Measurements from ENCODE around the gene ZPLD1. TPM values are rescaled to one million over a fixed set of nuclear protein-coding genes. Genes with fewer than 3 reads are reported as not detected.

ZPLD1 gene
- total RNA-seq, 2 donors from 2014 or later = not detected

DNA sequence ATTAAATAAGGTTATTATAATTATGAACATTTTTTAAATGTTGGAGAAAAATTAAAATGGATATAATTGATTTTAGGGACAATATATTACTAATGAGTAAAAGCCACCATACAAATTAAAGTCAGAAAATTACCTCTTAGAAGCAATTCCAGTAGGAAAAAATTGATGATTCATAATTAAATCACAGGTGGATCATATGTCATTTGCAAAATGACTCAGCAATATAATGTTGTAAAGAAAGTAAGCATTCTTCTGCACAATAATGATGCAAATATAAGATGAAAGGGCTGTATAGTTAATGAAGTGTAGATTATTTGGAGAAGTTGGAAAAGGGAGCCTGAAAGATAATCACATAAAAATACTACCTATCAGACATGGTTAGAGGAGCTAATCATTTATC is 25.8 kb downstream of the ZPLD1 start:
- no peak for ATAC-seq
- DNase-seq = no peak
- intact Hi-C loops (cut with DNase I, micrococcal nuclease) = no loop called here

DNA sequence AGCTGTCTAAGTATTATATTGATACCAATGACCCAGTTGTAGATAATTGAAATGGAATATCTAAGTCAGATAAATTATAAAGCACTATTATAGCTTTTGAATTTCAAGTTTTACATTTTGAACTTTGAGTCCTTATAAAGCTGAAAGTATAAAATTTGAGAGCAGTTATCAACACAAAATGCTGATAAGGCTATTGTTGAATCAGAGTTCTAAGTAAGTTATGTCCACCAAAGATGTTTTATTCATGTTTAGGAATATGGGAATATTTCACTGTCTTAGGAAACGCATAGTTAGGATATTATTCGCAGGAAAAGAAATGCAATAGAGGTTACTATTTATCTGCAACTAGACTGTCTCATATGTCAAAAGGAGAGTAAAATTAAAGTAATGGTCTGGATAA is 29.4 kb downstream of the ZPLD1 start:
- intact Hi-C loops (cut with DNase I, micrococcal nuclease) = no loop called here
- DNase-seq (no peak), ATAC-seq (no peak)

GRCh38 chr3:102466001-102466400 is 31.2 kb downstream of the ZPLD1 start:
- no peak for DNase-seq
- intact Hi-C loops (cut with DNase I, micrococcal nuclease) = no loop called here

GRCh38 chr3:102470066-102470465 is 35.3 kb downstream of the ZPLD1 start:
- intact Hi-C loops (cut with DNase I, micrococcal nuclease) = no loop called here
- DNase-seq (no peak), ATAC-seq (no peak)

More at GRCh38 chr3:102466001-102466400, 31.2 kb downstream of the ZPLD1 start:
- ATAC-seq = no peak

DNA sequence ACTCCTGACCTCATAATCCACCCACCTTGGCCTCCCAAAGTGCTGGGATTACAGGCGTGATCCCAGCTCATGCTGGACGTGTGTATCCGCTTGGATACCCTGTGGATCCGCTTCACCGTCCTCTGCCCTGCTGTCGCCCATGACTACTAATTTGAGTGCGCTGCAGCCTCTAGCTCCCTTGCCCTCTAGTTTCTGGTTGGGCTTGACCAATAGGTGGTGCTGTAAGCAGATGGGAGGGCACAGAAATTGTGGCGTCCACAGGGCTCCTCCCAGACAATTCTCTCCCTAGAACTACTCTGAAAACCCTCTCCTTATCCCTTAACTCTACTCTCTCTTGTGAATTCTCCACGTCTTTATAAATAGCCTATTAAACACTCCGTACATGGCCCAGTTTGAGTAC is 36.2 kb downstream of the ZPLD1 start:
- intact Hi-C loops (cut with DNase I, micrococcal nuclease) = no loop called here
- no peak for DNase-seq
- ATAC-seq = no peak

DNA sequence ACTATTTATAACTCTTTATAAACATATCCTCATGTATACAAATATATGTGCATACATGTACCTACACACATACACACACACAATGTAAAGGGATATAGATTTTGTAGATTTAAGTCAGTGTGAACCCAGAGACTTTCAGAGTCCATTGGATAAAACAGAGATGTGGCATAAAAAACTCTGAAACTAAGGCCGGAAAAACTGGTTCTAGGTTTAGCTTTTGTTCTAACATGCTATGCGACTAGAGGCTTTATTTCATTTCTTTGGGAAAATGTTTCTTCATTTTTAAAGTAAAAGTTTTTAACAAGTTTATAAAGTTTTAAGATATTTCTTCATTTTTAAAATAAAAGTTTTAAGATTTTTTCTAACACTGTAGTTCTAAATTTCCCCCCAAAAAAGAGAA is 36.7 kb downstream of the ZPLD1 start:
- no peak for ATAC-seq

GRCh38 chr3:102473648-102474047 is 38.8 kb downstream of the ZPLD1 start:
- ATAC-seq = no peak
- intact Hi-C loops (cut with DNase I, micrococcal nuclease) = no loop called here
- no peak for DNase-seq

More for the DNA sequence above, 36.7 kb downstream of the ZPLD1 start:
- intact Hi-C loops (cut with DNase I, micrococcal nuclease) = no loop called here
- DNase-seq = no peak

DNA sequence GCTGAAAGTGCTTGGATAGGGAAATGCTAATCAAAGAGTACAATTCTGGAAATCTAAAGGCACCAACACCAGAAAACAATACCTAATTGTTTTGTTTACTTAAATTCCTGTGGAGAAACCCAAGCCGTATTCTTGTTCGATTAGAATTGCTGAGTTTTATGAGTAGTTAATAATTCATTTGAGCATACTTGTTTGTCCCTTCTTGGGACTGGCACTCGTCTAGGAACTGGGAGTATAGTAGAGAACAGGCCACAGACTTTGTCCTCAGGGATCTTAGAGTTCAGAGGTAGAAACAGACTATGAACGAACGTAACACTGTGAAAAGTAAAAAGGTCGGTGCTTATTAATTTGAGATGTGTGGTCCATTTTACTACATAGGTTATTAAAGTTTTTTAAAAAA is 39.4 kb downstream of the ZPLD1 start:
- intact Hi-C loops (cut with DNase I, micrococcal nuclease) = no loop called here

DNA sequence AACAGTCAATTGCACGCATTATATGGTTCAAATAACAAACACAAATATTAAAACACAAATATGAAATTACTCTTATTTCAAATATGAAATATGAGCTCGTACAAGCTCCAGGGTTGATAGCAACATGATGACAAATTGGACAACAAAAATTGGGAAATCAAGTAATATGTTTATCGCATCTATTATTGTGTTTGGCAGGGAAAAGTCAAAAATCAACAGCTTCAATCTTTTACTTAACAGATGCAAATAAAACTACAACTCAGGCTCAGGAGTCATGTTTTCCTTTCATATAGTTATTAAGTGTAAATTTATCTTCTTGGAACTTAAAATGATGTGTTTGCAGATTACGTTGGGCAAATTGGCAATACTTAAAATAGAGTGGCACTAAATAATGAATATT is 41.4 kb downstream of the ZPLD1 start:
- no peak for ATAC-seq

More for the DNA sequence above, 39.4 kb downstream of the ZPLD1 start:
- no peak for ATAC-seq
- no peak for DNase-seq

DNA sequence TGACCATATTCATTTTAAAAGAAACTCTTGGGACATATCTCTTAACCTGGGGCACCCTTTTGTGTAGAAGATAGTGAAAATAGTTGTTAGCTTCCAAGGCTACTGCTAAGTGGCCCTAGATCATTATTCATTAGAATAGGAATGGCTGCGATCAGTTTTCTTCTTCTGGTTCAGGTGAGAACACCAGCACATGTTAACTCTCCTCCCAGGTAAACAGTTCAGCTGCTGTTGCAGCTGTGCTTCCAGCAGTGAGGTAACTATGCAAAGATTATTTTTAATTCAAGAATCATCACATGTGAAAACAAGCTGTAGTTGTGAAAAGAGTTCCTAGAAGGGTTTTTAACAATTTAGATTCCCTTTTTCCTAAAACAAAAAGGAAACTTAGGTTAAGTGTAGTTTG is 43.3 kb downstream of the ZPLD1 start:
- ATAC-seq (no peak), DNase-seq (no peak)
- intact Hi-C loops (cut with DNase I, micrococcal nuclease) = no loop called here

More for the DNA sequence above, 41.4 kb downstream of the ZPLD1 start:
- DNase-seq = no peak
- intact Hi-C loops (cut with DNase I, micrococcal nuclease) = no loop called here

DNA sequence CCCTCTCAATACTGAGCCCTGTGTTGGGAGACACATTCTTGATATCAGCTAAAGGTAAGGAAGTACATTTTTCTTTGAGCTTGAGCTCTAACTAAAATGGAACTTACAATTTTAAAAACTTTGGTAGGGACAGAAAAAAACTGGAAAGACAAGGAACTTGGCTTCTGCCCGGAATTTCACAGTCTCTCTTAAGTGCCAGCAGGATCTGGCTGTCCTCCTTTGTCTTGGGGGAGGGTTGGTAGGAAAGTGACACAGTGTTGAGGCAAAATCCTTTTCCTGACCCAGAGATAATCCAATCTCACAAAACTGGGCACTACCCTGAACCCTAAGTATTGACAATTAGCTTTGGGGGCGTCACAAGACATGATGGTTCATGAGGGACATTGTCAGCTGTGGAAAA is 45.3 kb downstream of the ZPLD1 start:
- DNase-seq = no peak
- intact Hi-C loops (cut with DNase I, micrococcal nuclease) = no loop called here
- ATAC-seq = no peak

GRCh38 chr3:102481050-102481449 is 46.2 kb downstream of the ZPLD1 start:
- DNase-seq (no peak), ATAC-seq (no peak)
- intact Hi-C loops (cut with DNase I, micrococcal nuclease) = no loop called here

GRCh38 chr3:102483556-102483955 is 48.7 kb downstream of the ZPLD1 start:
- DNase-seq (no peak), ATAC-seq (no peak)
- intact Hi-C loops (cut with DNase I, micrococcal nuclease) = no loop called here

DNA sequence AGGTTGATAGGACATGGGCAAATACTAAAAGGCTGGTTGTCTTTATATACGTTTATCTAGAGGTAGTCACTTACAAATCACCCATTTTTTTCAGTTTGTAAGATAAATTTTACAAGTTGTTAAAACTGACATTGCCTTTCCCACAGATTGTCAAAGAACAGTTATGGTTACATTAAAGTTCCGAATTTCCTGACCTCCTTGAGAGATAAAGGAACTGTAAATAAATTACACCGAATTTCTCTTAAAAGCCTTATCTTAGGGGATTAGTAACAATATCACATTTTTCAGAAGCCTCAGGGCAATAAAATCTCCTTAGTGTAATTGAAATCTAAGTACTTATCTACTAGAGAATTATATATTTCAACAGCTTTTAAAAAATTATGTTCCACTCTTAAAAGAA is 49.5 kb downstream of the ZPLD1 start:
- intact Hi-C loops (cut with DNase I, micrococcal nuclease) = no loop called here
- no peak for ATAC-seq
- no peak for DNase-seq

GRCh38 chr3:102485701-102486100 is 50.9 kb downstream of the ZPLD1 start:
- intact Hi-C loops (cut with DNase I, micrococcal nuclease) = no loop called here

GRCh38 chr3:102488331-102488730 is 53.5 kb downstream of the ZPLD1 start:
- intact Hi-C loops (cut with DNase I, micrococcal nuclease) = no loop called here
- no peak for ATAC-seq
- DNase-seq = no peak

More at GRCh38 chr3:102485701-102486100, 50.9 kb downstream of the ZPLD1 start:
- DNase-seq (no peak), ATAC-seq (no peak)

GRCh38 chr3:102492300-102492699 is 57.5 kb downstream of the ZPLD1 start:
- intact Hi-C loops (cut with DNase I, micrococcal nuclease) = no loop called here
- no peak for ATAC-seq

GRCh38 chr3:102497571-102497970 is 62.8 kb downstream of the ZPLD1 start:
- ATAC-seq (no peak), DNase-seq (no peak)
- intact Hi-C loops (cut with DNase I, micrococcal nuclease) = no loop called here

More at GRCh38 chr3:102492300-102492699, 57.5 kb downstream of the ZPLD1 start:
- DNase-seq = no peak

- ATAC-seq (no peak), DNase-seq (no peak)
- intact Hi-C loops (cut with DNase I, micrococcal nuclease) = no loop called here
Observed at GRCh38 chr3:102505542-102505941, 70.7 kb downstream of the ZPLD1 start.

DNA sequence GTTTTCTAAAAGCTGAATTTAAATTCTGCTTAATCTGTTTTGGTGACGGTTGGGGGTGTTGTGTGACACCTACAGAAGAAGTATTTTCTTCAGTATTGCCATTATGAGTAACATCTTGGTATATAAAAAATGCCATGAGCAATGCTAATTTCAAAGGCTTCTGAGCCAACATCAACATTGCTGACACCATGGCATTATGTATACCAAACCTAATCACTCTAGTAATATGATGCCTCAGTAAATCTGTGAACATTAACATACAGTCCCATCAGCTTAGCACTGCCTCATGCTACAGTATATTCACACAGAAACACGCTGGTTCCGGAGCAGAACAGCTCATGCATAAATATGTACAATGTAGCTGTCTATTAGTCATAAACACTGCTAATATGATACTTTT is 75.8 kb downstream of the ZPLD1 start:
- intact Hi-C loops (cut with DNase I, micrococcal nuclease) = no loop called here
- DNase-seq = no peak
- ATAC-seq = no peak

DNA sequence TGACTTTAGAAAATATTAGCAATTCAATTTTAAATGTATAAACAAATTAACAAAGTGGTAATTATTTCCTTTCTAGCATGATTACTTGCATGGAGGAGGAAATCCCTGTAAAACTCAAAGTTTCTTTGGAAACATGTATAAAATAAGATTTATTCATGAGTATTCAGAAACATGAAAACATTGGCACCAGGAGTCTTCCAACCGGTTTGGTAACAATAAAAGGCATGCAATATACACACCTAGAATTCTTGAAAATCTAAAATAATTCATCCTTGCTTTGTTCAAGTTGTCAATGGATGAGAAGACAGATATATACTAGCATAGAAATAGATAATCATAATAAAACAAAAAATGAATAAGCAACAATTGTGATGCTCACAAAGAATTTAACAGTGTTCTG is 76.4 kb downstream of the ZPLD1 start:
- ATAC-seq = no peak
- no peak for DNase-seq
- intact Hi-C loops (cut with DNase I, micrococcal nuclease) = no loop called here

- DNase-seq (no peak), ATAC-seq (no peak)
- intact Hi-C loops (cut with DNase I, micrococcal nuclease) = no loop called here
Observed at GRCh38 chr3:102511639-102512038, 76.8 kb downstream of the ZPLD1 start.
